ENCODE measurements around the gene BCL2L14.

GRCh38 chr12:12029653-12030052 is 41.1 kb upstream of the BCL2L14 start:
- TF ChIP-seq CTCF (IDR thresholded peaks at IDR 0.05) (no peak), POLR2AphosphoS5 (IDR thresholded peaks at IDR 0.05; ENCODE audit: low read depth, low read length) (no peak), REST (IDR thresholded peaks at IDR 0.05; ENCODE audit: insufficient read depth in 1 of 2, low read depth in 2 of 2, low read length in 1 of 2) (no peak), TCF7L2 (IDR thresholded peaks at IDR 0.05; ENCODE audit: low read depth, low read length) (no peak)

Measured in Panc1 (cell line).